Esophagus muscularis mucosa (tissue), 2 donors: ENCODE results near the gene DYNC1LI2.

Source experiments
- POLR2A ChIP-seq: fragments of 450-650 bp; IDR thresholded peaks from one replicate; pipeline ENCODE4 v1.6.1; 2017; ENCODE audit warnings: antibody characterized with exemption, moderate library complexity, mild to moderate bottlenecking, low read depth
- POLR2AphosphoS5 ChIP-seq, 2 donors: sonication (generic); formaldehyde crosslinking; IDR thresholded peaks; one replicate each; pipeline ENCODE4 v1.6.1; 2017; ENCODE audit warnings: antibody characterized with exemption in 2 of 2

- TF ChIP-seq POLR2AphosphoS5 (IDR thresholded peaks at IDR 0.05), result peak; percentile 73
- no peak for TF ChIP-seq POLR2A
Observed at GRCh38 chr16:66741169-66741900, 10.1 kb downstream of the DYNC1LI2 start.
